ENCODE results near the gene CHURC1. TPM values are rescaled to one million over a fixed set of nuclear protein-coding genes. Genes with fewer than 3 reads are reported as not detected.

Gene CHURC1
- total and polyA plus RNA-seq, 2 donors from 2014 or later: 41.0 to 70.4 TPM

DNA sequence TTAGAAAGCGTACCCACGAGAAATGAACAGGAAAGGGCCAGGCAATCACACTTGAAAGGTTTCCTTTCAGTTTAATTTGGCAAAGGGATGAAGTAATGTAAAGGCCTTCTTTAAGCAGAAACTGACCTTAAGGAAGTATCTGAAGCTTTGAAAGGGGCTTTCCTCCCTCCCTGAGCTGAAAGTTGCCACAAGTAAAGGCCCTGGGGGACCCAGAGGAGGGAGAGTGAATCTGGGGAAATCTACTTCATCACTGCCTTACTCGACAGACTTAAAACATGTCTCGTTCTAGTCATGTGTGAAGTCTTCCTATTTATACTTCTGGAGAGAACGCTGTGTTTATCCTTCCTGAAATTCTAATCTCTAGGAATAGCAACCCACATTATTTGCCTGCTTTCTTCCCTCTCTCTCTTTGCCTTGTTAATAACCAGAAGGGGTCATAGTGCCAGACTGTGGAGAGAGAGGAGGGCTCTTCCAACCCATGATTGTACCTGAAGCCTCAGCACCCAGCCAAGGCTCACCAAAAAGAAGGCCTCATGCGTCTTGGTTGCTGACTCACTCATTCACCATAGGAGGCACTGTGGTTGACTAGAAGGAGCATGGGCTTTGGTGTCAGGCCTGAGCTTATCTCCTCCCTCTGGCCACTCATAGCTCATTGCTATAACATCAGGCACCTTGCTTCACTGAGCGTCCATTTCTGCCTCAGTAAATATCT, 38.5 kb downstream of the CHURC1 start:
- H3K27ac ChIP-seq (ENCODE audit: low read depth in 2 of 2, low read length in 2 of 2): no peak overlapping the region
- peaks cover 0 to 15% (median 0%) of the 10 kb centered on the region in 3 donors for H3K4me1 ChIP-seq (ENCODE audit: control insufficient read depth in 2 of 3, insufficient read depth in 2 of 3, low read depth in 1 of 3, low read length in 3 of 3)
- TF ChIP-seq, protein P1, sequence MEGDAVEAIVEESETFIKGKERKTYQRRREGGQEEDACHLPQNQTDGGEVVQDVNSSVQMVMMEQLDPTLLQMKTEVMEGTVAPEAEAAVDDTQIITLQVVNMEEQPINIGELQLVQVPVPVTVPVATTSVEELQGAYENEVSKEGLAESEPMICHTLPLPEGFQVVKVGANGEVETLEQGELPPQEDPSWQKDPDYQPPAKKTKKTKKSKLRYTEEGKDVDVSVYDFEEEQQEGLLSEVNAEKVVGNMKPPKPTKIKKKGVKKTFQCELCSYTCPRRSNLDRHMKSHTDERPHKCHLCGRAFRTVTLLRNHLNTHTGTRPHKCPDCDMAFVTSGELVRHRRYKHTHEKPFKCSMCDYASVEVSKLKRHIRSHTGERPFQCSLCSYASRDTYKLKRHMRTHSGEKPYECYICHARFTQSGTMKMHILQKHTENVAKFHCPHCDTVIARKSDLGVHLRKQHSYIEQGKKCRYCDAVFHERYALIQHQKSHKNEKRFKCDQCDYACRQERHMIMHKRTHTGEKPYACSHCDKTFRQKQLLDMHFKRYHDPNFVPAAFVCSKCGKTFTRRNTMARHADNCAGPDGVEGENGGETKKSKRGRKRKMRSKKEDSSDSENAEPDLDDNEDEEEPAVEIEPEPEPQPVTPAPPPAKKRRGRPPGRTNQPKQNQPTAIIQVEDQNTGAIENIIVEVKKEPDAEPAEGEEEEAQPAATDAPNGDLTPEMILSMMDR (IDR thresholded peaks at IDR 0.05; ENCODE audit: borderline replicate concordance, extremely low read depth, insufficient read depth): no peak
- FAIRE-seq (no peak), DNase-seq (no peak)
- peaks cover 0 to 7% (median 0%) of the 10 kb centered on the region in 3 donors for H3K36me3 ChIP-seq (ENCODE audit: control insufficient read depth in 2 of 3, insufficient read depth in 3 of 3, low read length in 3 of 3)
- no peak overlapping the region for H3K4me3 ChIP-seq (ENCODE audit: low read length in 3 of 3)
- intact Hi-C loops (cut with DNase I): no loop called here
- no peak overlapping the region for H3K9ac ChIP-seq (ENCODE audit: low read length in 3 of 3)
- H3K9me3 ChIP-seq (ENCODE audit: control insufficient read depth in 2 of 3, insufficient read depth in 1 of 3, low read length in 3 of 3): no peaks in the 10 kb centered on the region
- H3K27me3 ChIP-seq (ENCODE audit: control insufficient read depth, insufficient read depth, low read length): no peaks in the 10 kb centered on the region

DNA sequence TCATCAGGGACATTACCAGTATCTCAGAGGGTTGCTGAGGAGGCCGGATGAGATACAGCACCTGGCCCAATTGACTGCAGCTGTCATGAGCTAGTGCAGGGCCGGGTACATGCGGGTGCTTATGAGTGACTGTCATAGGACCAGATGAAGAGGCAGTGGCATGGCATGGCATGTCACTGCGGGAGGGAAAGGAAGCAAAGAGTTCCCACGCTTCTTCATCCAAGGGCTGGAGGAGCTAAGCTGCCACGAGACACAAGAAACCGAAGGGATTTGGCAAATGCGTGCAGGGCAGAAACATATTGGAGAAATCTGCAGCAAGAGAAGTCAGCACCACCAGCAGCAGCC, 39.0 kb downstream of the CHURC1 start:
- intact Hi-C loops (cut with DNase I): no loop called here
- Histone ChIP-seq H3K36me3 (ENCODE audit: control insufficient read depth in 2 of 3, insufficient read depth in 3 of 3, low read length in 3 of 3) (peaks cover 0 to 7% (median 0%) of the 10 kb centered on the region in 3 donors), H3K4me1 (ENCODE audit: control insufficient read depth in 2 of 3, insufficient read depth in 2 of 3, low read depth in 1 of 3, low read length in 3 of 3) (peaks cover 0 to 15% (median 0%) of the 10 kb centered on the region in 3 donors), H3K9ac (ENCODE audit: low read length in 3 of 3) (no peak overlapping the region), H3K4me3 (ENCODE audit: low read length in 3 of 3) (no peak overlapping the region), H3K27me3 (ENCODE audit: control insufficient read depth, insufficient read depth, low read length) (no peaks in the 10 kb centered on the region), H3K9me3 (ENCODE audit: control insufficient read depth in 2 of 3, insufficient read depth in 1 of 3, low read length in 3 of 3) (no peaks in the 10 kb centered on the region), H3K27ac (ENCODE audit: low read depth in 2 of 2, low read length in 2 of 2) (no peak overlapping the region)
- TF ChIP-seq, protein P1 (IDR thresholded peaks at IDR 0.05; ENCODE audit: borderline replicate concordance, extremely low read depth, insufficient read depth): no peak
- FAIRE-seq: no peak
- peak in 2 of 5 donors; percentile 22 to 35 for DNase-seq

DNA sequence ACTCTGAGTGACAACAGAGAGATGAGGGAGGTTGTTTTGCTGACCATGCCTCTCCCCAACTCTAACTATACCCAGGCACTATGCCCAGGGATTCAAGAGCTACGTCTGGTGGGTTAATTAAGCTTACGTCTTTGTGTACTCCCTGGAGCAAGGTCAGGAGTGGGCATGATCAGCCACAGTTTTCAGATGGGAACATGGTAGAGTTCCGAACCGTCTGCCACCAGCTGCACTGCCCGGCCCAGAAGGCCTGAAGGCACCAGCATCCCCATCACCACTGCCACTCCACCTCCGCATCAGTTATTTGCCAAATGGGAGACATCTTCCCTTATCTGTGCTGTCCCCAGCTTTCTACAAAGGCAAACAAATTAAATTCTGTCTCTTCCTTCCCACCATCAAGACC, 39.4 kb downstream of the CHURC1 start:
- no peak overlapping the region for H3K27ac ChIP-seq (ENCODE audit: low read depth in 2 of 2, low read length in 2 of 2)
- peaks cover 0 to 14% (median 0%) of the 10 kb centered on the region in 3 donors for H3K4me1 ChIP-seq (ENCODE audit: control insufficient read depth in 2 of 3, insufficient read depth in 2 of 3, low read depth in 1 of 3, low read length in 3 of 3)

More for the DNA sequence above, 39.4 kb downstream of the CHURC1 start:
- no peaks in the 10 kb centered on the region for H3K9me3 ChIP-seq (ENCODE audit: control insufficient read depth in 2 of 3, insufficient read depth in 1 of 3, low read length in 3 of 3)
- FAIRE-seq (no peak), DNase-seq (peak in 2 of 5 donors; percentile 13 to 24)
- H3K9ac ChIP-seq (ENCODE audit: low read length in 3 of 3): no peak overlapping the region
- TF ChIP-seq, protein P1 (IDR thresholded peaks at IDR 0.05; ENCODE audit: borderline replicate concordance, extremely low read depth, insufficient read depth): no peak
- H3K36me3 ChIP-seq (ENCODE audit: control insufficient read depth in 2 of 3, insufficient read depth in 3 of 3, low read length in 3 of 3): peaks cover 0 to 7% (median 0%) of the 10 kb centered on the region in 3 donors
- no peaks in the 10 kb centered on the region for H3K27me3 ChIP-seq (ENCODE audit: control insufficient read depth, insufficient read depth, low read length)
- H3K4me3 ChIP-seq (ENCODE audit: low read length in 3 of 3): no peak overlapping the region
- intact Hi-C loops (cut with DNase I): no loop called here

All from kidney (tissue), 14 donors.